K562 (cell line): ENCODE results near the gene TDRD10.

Experiments
- CLOCK ChIP-seq: fragments of 250-450 bp; sonication (Bioruptor Pico); IDR thresholded peaks from 2 replicates; pipeline ENCODE4 v1.4.0; 2020; ENCODE audit warnings: mild to moderate bottlenecking, moderate library complexity, borderline replicate concordance
- EZH2 ChIP-seq: IDR thresholded peaks from 2 replicates; pipeline ENCODE4 v1.6.1; 2012; ENCODE audit warnings: low read depth, mild to moderate bottlenecking, inconsistent platforms, low read length, borderline replicate concordance
- MECOM ChIP-seq: fragments of 250-450 bp; sonication (Bioruptor Pico); IDR thresholded peaks from 2 replicates; pipeline ENCODE4 v1.8.0; 2022; ENCODE audit warnings: inconsistent platforms
- NKRF ChIP-seq: fragments of 450-650 bp; IDR thresholded peaks from 2 replicates; pipeline ENCODE4 v1.6.1; 2016; ENCODE audit warnings: borderline replicate concordance
- PCBP2 ChIP-seq: fragments of 200-400 bp; formaldehyde crosslinking; IDR thresholded peaks from 2 replicates; pipeline ENCODE4 v1.6.1; 2018; ENCODE audit warnings: low read length, low read depth, mild to moderate bottlenecking, moderate library complexity; ENCODE audit not compliant: poor library complexity, severe bottlenecking
- RNF2 ChIP-seq: sonication (generic); IDR thresholded peaks from 2 replicates; pipeline ENCODE4 v1.6.1; 2016
- SIRT6 ChIP-seq: IDR thresholded peaks from one replicate; pipeline ENCODE4 v1.6.1; 2012; ENCODE audit warnings: low read depth, mild to moderate bottlenecking, control low read depth, inconsistent platforms, low read length, moderate library complexity
- STAT5B ChIP-seq: fragments of 250-450 bp; sonication (Bioruptor Pico); IDR thresholded peaks from 2 replicates; pipeline ENCODE4 v1.8.0; 2021; ENCODE audit warnings: mild to moderate bottlenecking, inconsistent platforms
- YY1 ChIP-seq, 3 experiments: IDR thresholded peaks; 2 replicates each; pipeline ENCODE4 v1.6.1; 2011; ENCODE audit warnings: low read length in 2 of 3, mild to moderate bottlenecking in 2 of 3, moderate library complexity in 2 of 3, borderline replicate concordance in 1 of 3, control low read depth in 1 of 3, low read depth in 1 of 3; ENCODE audit not compliant: insufficient read depth in 3 of 3, insufficient replicate concordance in 2 of 3, control insufficient read depth in 1 of 3, insufficient read length in 1 of 3; ENCODE audit errors: extremely low read depth in 1 of 3
- ZNF280A ChIP-seq: fragments of 450-650 bp; IDR thresholded peaks from 2 replicates; pipeline ENCODE4 v1.6.1; 2018; ENCODE audit warnings: mild to moderate bottlenecking, low read depth; ENCODE audit not compliant: partially characterized antibody
- TF ChIP-seq, protein P1 (sequence below): sonication (generic); formaldehyde crosslinking; IDR thresholded peaks from 2 replicates; pipeline ENCODE4 v1.8.0; 2022; ENCODE audit warnings: mild to moderate bottlenecking, low read depth, missing genetic modification reagents

DNA sequence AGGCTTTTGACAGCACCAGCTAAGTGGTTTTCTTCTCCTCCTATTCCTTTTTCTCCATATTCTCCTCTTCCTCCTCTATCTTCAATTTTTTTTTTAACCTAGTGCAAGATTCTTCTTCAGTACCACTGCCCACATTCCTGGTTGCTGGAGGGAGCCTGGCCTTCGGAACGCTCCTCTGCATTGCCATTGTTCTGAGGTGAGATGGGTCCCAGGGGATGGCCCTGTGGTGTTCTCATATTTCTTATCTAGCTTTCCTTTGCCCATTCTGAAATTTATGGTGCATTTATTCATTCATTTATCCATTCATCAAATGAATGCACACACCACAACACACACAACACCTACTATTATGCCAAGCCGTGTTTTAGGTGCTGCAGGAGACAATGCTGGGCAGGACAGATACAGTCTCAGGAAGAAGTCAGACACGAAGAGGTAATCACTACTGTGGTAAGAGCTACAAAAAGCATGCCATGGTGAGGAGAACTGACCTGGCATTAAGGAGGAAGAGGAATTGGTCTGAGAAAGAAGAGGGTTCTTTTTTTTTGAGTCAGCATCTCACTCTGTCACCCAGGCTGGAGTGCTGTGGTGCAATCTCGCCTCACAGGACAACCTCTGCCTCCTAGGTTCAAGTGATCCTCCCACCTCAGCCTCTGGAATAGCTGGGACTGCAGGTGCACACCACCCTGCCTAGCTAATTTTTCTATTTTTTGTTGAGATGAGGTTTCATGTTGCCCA, 47.5 kb upstream of the TDRD10 start:
- TF ChIP-seq CLOCK (CRISPR knock-in tag) (no peak), RNF2 (no peak), STAT5B (CRISPR knock-in tag) (no peak), PCBP2 (no peak), ZNF280A (no peak), YY1 (IDR thresholded peaks at IDR 0.05; ENCODE audit: borderline replicate concordance in 1 of 3, control insufficient read depth in 1 of 3, extremely low read depth in 1 of 3, insufficient read depth in 3 of 3, insufficient read length in 1 of 3, insufficient replicate concordance in 2 of 3, low read depth in 1 of 3, low read length in 2 of 3) (no peak), MECOM (CRISPR knock-in tag) (no peak), EZH2 (no peak), SIRT6 (no peak), NKRF (no peak)
- TF ChIP-seq, protein P1, sequence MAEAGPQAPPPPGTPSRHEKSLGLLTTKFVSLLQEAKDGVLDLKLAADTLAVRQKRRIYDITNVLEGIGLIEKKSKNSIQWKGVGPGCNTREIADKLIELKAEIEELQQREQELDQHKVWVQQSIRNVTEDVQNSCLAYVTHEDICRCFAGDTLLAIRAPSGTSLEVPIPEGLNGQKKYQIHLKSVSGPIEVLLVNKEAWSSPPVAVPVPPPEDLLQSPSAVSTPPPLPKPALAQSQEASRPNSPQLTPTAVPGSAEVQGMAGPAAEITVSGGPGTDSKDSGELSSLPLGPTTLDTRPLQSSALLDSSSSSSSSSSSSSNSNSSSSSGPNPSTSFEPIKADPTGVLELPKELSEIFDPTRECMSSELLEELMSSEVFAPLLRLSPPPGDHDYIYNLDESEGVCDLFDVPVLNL (CRISPR knock-in tag) = no peak
